CD4-positive, alpha-beta T cell treated with Interleukin-1 beta for 1 hour (primary cell): ENCODE data around the gene MAB21L3.
A peak's percentile ranks its signal among the peaks of the same experiment; 100 is the strongest.
"Not testable (repeated sequence)": the region's sequence is repeated elsewhere in the genome, so short reads cannot be mapped to it uniquely, and the experiment has no call there.

ENCODE experiments used
- DNase-seq, 2 donors: peaks; one replicate each; pipeline ENCODE4 v3.0.0-alpha.2; 2020 to 2022

Gene MAB21L3

DNA sequence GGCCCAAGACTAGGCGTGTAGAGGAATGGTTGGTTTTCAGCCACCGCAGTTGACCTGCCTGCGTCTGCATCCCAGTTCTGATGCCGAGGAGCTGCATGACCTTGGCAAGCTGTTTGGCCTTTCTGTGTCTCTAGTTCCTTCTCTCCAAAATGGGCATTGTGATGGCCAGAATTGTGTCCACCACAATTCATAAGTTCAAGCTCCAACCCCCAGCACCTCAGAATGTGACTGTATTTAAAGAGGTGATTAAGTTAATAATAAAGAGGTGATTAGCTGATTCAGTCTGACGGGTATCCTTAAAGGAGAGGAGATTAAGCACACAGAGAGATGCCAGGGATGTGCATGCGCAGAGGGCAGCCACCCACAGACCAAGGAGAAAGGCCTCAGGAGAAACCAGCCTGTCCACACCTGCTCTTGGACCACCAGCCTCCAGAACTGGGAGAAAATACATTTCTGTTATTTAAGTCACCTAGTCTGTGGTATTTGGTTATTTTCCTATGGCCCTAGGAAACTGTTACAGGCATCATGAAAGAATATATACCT is 28.5 kb downstream of the MAB21L3 start:
- no peak for DNase-seq

DNA sequence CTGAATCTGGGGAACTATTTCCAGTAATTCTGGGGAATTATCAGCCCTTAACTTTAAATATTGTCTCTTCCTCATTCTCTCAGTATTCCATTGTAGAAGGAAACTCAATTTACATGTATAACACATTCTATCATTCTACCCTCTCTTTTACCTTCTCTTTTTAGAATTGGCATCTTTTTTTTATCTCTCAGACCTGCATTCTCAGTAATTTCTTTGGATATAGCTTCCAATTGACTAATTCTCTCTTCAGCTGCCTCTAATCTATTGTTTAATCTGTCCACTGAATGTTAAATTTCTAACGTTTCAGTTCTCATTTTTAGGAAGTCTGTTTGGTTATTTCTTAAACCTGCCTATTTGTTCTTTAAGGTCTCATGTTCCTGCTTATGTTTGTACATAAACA is 33.0 kb downstream of the MAB21L3 start:
- DNase-seq: no peak

DNA sequence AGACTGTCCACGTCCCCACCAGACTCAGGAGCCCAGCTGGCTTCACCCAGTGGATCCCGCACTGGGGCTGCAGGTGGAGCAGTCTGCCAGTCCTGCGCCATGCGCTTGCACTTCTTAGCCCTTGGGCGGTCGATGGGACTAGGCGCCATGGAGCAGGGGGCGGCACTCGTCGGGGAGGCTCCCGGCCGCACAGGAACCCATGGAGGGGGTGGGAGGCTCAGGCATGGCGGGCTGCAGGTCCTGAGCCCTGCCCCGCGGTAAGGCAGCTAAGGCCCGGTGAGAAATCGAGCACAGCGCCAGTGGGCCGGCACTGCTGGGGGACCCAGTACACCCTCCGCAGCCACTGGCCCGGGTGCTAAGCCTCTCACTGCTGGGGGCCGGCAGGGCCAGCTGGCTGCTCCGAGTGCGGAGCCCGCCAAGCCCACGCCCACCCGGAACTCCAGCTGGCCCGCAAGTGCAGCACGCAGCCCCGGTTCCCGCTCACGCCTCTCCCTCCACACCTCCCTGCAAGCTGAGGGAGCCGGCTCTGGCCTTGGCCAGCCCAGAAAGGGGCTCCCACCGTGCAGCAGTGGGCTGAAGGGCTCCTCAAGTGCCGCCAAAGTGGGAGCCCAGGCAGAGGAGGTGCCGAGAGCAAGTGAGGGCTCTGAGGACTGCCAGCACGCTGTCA is 35.4 kb downstream of the MAB21L3 start:
- DNase-seq: not testable (repeated sequence)

DNA sequence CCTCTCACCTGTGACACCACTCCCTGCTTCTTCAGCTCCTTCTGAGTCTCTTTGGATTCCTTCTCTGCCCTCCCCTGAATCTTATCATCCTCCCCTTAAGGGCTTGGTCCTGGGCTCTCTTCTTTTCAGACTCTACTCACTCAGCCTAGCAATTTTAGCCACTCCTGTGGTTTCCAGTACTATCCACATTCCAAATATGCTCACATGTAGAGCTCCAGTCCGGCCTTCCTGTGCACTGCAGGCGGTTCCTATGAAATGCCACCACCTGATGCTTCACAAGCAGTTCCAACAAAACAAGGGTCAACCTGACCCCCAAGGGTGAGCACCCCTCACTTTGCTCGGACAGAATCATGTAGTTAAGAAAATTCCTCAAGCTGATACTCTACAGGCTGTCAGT is 35.9 kb downstream of the MAB21L3 start:
- no peak for DNase-seq

DNA sequence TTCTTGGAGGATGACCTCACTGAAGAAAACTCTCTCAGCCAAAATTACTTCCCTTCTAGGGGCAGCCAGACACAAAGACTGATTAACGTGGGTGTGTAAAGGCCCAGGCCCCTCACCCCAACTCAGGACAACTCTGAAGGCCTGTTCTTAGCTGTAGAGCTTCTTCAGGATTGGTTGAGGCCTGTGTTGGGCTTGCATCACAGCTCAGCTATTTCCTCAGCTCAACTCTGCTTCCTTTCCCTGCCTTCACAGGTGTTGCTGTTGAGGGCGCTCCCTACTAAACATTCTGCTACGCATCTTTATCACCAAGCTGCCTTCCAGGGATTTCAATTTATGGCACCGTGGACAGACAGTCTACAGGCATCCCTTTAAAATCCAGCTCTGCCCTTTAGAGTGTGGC is 36.8 kb downstream of the MAB21L3 start:
- DNase-seq: no peak

DNA sequence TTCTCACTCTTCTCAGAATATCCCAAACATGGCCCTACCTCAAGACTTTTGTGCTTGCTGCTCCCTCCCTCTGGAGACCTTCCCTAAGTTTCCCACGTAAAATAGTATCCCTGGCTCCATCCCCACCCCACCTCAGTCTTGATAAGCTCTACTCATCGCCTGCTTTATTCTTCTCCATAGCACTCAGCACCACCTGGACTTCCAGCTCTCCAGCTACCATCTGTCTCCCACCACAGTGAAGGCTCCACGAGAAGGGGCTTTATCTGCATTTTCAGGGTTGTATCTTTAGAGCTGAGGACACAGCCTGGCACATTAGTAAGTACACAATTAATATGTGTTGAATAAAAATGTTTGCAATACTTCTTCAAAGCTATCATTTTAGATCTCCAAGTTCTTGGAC is 37.8 kb downstream of the MAB21L3 start:
- DNase-seq: no peak

DNA sequence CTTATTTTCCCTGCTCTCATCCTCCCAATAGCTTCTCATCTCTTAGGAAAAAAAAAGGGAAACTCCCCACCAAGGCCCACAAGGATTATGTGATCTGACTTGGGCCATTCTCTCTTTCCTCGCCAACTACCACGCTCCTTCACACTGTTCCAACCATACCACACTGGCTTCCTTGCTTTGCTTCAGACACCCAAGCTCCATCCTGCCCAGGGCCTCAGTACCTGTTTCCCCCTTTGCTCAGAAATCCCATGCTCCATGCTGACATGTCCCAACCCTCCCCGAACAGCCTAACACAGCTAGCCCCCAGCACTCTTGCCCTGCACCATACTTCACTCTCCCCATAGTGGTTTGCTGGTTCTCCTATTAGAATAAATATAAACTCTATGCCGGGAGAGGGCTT is 39.2 kb downstream of the MAB21L3 start:
- no peak for DNase-seq

DNA sequence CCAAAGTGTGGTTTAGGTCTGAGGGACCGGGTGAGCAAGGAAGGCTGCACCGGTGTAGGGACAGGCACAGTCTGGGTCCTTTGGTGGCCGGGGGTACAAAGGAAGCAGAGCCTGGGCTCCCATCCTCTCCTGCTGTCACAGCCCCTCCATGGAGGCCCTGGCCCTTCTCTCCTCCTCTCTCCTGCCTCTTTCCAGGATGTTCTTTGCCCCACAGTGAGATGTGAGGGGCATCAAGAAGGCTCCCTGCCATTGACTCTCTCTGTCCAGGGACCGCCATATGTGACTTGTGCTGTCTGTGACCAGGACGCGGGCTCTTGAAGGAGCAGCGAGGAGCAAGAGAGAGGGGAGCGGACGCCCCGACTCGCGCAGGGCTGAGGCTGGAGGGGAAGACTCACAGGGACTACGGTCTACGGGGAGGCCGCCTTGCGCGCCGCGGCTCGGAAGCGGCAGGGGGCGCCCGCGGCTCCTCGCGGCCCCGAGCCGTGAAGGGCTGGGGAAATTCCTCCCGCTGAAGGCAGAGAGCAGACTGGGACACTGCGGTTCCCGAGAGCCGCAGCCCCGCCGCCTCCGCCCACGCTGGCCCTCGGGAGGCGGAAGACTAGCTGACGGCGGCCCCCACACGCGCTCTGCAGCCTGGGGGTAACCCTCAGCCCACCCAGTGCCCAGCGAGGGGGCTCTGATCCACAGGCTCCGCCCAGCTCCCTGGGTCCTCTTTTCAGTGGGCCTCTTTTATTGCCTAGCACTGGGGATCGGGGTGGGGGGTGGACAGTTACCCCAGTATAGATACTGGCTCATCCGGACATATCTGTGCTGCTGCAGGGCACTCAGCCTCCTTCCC is 40.8 kb downstream of the MAB21L3 start:
- peak; percentile 83 to 86 for DNase-seq

DNA sequence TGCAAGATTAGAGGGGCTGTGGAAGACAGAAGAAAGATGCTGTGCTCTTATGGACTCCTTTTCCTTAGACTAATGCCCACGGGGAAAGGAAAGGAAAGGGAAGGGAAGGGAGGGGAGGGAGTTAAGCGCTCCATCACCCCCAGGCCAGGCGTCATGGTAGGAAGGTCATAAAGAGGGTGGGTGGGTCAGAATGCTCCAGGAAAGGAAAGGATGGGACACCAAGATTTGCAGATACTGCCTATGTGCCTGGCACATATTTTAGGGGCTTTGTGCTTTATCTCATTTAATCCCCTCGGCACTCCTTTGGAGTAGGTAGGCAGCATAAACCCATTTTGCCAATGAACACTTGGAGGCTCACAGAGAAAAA is 41.4 kb downstream of the MAB21L3 start:
- DNase-seq: no peak

DNA sequence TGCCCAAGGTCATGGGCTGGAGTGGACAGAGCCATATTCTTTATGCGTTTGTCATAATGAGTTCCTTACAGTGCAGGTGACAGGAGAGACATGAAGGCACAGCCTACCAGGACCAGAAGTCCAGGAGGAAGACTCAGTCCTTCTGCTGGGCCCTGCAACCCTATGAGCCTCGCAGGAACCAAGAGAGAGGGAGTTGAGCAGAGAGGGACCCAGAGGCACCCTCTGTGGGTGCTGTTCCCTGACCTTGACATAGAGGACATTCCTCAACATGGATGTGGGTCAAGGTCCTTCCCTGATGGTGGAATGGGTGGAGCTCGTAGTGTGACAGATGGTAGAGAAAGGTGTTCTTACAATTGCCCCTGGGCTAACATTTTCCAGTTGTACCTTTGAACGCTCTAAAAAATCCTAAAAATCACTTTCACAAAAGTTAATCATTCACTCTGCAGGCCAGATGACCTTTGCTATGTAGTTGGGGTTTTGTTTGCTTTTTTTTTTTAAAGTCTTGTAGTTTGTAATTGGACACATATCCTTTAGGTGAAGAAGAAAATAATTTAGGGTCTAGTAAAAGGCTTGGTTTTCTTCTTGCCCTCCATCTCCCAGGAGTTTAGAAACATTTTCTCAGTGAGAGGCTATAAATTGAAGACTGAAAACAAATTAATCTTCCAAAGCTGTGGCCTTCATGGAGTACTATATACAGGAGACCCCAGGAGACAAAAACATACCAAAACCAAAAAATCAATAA is 41.9 kb downstream of the MAB21L3 start:
- DNase-seq: no peak

DNA sequence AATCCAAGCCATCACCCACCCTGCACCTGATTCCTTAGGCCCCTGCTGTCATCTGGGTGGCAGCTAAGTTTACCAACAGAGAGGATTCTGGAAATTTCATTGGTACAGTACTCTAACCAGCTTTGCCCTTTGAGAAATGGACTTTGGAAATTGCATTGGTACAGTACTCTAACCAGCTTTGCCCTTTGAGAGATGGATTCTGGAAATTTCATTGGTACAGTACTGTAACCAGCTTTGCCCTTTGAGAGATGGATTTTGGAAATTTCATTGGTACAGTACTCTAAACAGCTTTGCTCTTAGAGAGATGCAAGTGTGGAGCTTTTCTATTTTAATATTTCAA is 42.5 kb downstream of the MAB21L3 start:
- DNase-seq: no peak

DNA sequence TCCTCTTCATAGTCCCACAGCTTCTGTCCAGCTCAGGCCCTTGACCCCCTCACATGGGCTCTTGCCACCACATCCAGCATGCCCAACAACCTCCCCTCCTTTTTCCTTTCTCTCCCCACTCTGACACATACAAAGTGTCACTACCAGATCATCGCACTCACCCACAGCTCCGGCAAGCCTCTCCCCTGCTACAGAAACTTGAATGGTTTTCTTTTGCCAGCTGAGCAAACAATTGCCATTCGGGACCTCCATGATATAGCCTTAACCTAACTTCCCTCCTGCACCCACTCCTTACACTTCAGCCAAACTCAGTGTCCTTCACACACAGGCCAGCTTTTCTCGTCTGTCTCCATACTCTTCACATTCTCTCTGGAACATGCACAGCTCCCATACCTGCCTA is 43.3 kb downstream of the MAB21L3 start:
- DNase-seq: no peak

DNA sequence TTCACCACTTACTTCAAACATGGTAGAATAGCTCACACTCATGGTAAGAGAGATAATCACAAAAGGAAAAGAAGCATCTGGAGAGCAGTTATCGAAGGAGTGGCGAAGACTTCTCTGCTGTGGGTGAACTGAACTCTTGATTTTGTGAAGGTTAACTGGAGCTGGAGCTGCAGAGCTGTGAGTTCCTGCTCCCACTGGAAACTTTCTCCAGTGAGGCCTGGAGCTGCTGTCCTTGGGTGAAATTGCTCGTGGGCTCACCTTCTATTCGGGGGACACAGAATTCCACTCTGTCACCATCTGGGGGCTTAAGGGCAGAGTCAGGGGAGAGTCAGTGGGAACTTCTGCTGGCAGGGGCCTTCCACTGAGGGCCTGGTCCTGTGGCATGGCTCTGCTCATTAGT is 45.9 kb downstream of the MAB21L3 start:
- no peak for DNase-seq

DNA sequence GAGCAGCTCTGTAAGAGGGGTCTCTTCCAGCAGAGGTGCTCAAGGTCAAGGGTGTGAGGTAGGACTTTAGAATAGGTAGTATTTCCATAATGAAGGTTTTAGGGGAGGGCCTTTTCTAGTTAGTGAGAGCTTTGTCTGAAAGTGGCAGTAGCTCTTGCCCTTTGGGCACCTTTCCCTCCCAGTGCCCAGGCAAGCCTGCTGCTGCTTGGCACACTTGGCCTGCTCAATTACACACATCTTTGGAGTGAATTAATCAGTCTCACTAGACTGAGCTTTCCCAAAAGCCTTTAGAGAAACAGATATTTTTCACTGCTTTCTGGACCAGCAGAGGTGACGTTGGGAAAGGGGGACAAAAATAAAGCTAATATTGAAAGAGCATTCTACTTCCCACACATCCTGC is 48.0 kb downstream of the MAB21L3 start:
- no peak for DNase-seq

DNA sequence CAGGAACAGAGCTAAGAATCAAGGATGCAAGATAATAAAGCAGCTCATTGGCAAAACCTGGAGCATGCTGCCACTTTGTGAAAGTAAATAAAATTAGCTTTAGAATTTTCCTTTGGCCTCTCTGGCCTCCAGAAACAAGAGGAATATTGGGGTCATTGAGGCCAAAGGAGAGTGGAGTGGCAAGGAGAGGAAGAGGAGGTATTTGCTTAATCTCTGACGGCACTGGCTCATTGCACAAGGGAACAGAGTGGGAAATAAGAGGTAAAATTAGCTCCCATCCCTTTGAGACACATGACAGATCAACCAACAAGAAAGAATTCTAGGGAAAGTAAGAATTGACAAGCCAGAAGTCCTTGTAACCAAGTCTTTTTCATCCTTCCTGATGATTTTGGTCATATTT is 48.4 kb downstream of the MAB21L3 start:
- DNase-seq: no peak

DNA sequence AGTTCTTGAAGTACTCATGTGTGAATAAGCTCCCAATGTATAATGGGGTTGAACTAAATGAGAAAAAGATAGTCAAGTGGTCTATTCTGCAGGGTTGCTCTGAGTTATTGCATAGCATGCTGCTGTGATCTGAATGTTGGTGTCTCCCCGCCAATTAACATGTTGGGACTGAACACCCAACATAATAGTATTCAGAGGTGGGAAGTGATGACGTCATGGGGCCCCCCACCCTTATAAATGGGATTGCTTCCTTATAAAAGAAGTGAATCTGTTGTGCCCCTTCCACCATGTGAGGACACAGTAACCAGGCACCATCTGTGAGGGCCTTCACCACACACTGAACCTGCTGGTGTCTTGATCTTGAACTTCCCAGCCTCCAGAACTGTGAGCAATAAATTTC is 50.2 kb downstream of the MAB21L3 start:
- DNase-seq: no peak

DNA sequence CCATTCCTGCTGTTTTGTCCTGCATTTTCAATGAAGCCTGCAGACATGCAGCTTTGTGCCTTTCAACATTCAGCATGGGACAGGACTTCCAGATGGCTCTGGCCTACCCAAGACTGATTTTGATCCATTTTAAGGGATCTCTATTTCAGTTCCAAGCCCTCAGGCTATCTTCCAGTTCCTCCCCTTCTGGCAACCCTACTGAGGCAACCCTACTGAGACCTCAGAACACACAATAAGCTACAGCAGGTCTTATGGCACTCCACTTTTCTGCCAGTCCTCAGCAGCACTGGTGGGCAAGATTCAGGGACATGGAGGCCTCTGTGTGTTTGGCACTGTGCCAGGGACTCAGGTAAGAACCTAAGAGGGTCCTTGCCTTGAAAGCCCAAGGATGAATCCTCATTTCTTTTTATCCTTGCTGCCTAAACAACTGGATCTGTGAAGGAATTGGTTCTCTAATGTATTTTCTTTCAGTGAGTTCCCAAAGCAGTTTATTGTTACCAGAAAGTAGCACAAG is 50.7 kb downstream of the MAB21L3 start:
- DNase-seq: no peak

DNA sequence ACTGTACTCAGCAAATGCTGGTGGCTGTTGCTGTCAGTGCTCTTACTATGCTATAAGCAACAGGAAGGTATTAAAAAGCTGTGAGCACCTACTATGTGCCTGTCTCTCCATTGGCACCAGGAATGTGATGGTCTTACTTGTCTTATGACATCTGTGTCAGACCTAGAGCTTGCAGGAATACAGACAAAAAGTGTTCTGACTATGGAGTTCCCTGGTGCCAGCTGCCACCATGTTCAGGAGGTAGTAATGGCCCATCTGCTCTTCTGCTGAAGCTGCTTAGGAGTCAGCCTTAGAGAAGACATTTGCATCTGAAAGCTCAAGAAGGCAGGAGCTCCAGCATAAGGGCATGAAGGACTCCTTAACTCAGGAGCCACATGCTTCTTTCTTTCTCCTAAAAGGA is 52.3 kb downstream of the MAB21L3 start:
- DNase-seq: no peak

DNA sequence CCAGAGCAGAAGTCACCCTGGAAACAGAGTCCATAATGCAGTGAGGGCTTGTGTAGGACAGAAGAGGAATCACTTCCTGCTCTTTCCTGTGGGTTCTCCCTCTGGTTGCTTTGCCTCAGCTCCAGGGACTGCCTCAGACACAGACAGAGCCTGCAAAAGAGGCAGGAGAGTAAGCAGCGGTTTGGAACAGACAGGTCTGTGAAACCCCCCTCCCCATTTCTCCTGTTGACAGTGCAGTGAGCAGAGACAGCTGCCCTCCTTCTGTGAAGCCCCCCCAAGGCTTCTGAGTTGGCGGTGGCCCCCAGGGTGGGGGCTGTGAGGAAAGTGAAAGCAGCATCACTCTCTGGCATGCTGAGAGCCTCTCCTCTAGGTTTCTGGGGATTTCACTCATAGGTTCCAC is 53.0 kb downstream of the MAB21L3 start:
- no peak for DNase-seq

DNA sequence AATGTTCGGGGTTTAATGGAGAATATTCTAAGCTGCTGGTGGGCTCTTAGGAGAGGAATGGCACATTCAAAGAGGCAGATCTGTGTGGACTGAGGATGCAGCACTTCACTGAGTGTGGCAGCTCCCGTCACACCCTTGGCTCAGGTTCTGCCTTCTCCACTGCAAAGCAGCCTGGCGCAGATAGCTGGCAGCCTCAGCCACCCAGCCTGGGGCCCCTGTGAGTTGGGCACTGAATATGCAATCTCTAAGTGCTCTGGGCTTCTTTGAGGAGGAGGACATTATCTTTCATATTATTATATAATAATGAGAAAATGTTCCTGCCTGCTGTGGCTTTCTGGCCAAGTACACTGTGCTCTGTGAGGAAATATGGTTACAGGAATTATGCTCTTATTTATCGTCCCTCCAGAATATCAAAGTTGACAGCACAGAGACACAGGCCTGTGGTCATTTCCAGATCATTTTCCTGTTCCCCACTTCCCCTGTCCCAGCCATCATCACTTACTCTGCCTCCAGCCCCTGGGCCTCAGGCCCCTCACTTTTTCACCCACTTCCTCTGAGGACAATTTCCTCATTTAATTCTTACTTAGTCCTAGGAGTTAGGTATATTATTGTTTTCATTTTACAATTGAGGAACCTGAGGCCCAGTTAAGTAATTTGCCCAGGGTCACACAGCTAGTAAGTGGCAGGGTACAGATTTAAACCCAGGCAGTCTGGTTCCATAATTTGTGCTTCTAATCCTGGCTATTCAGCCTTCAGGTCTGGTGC is 53.6 kb downstream of the MAB21L3 start:
- no peak for DNase-seq

DNA sequence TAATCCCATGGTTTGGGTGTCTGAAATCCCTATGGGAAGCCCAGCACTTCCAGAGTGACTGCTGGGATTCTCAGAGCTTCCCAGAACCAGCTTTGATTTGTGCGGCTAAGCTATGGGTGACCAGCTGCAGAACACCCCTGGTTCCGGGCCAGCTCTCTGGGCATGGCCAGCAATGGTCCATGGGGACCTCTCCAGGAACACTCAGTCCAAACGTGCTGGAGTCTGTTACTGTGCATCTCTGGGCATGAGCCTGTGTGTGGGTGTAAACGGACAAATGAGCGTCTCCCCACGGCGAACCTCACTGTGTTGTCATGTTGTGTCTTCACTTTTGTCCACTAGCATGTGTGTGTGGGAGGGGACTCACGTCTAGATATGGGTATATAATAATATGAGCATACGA is 54.4 kb downstream of the MAB21L3 start:
- no peak for DNase-seq

DNA sequence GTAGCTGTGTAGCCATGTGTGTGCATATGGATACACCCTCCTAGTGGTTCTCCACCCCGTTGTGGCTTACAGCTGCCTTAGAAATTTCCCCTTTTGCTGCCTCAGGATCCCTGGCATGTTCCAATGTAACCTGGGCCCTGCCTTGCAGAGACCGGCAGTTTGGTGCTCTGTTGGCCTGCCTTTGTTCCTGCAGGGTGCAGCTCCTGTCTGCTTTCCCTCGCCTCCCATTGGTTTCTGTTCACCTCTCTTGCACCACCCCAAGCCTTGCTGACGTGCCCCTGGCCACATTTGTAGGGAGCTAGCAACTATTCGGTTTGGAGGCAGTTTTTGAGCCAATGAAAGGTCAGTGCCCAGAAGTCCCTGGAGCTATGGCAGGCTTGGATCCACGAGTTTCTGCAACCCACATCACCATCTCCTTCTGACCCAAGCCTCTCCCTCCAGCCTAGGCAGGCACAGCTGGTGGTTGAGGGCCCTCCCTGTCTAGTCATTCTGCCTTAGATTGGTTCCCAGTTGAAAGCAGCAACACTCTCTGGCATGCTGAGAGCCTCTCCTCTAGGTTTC is 54.9 kb downstream of the MAB21L3 start:
- DNase-seq: no peak

DNA sequence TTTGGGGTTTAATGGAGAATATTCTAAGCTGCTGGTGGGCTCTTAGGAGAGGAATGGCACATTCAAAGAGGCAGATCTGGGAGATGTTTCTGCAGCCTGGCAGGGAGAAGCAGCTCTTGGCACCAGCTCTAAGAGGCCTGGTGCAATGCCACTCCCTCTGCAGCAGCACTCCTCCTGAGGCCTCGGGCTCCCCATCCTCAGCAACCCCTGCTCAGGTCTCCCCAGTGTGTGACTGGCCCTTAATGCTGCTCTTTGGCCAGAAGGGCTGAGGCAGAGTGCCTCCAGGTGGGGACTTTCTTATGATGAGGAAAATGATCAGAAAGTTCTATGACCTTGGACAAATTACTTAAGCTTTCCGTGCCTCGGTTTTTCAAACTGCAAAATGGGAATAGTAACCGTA is 55.5 kb downstream of the MAB21L3 start:
- DNase-seq: no peak
